Chondrocyte (in vitro differentiated cells): Measurements from ENCODE around the gene PGP. TPM values are rescaled to one million over a fixed set of nuclear protein-coding genes. Genes with fewer than 3 reads are reported as not detected.

Experiments
- DNase-seq: peaks from one replicate; pipeline ENCODE4 v3.0.0; 2021; ENCODE audit warnings: mixed read lengths, low spot score
- H3K27ac Mint-ChIP-seq: one replicate; pipeline ENCODE4 v1.8.0; 2021; ENCODE audit warnings: mild to moderate bottlenecking, moderate library complexity, mixed read lengths; ENCODE audit not compliant: unreplicated experiment
- H3K27me3 Mint-ChIP-seq: 2 replicates; pipeline ENCODE4 v1.8.0; 2021; ENCODE audit warnings: low read depth, mixed read lengths
- H3K36me3 Mint-ChIP-seq: 2 replicates; pipeline ENCODE4 v1.8.0; 2021; ENCODE audit warnings: low read depth, mixed read lengths
- H3K4me1 Mint-ChIP-seq: 2 replicates; pipeline ENCODE4 v1.8.0; 2021; ENCODE audit warnings: low read depth, mild to moderate bottlenecking, mixed read lengths
- H3K4me3 Mint-ChIP-seq: one replicate; pipeline ENCODE4 v1.8.0; 2021; ENCODE audit warnings: mild to moderate bottlenecking, moderate library complexity, mixed read lengths; ENCODE audit not compliant: unreplicated experiment
- H3K9me3 Mint-ChIP-seq: 2 replicates; pipeline ENCODE4 v1.8.0; 2021; ENCODE audit warnings: low read depth, mixed read lengths
- CTCF ChIP-seq: fragments of 200-600 bp; sonication (generic); IDR thresholded peaks from 2 replicates; pipeline ENCODE4 v1.5.0; 2021; ENCODE audit warnings: antibody characterized with exemption, mild to moderate bottlenecking, moderate library complexity
- total RNA-seq: library from RNA; stranded (reverse); gene quantifications from 3 replicates; pipeline ENCODE4 v1.2.1, GENCODE V29; 2021

Gene PGP
- total RNA-seq, 1 donor from 2014 or later = 15.6 TPM

- DNase-seq = no peak
- Mint-ChIP-seq H3K36me3 (peaks cover 11% of the 10 kb centered on the region), H3K27ac (no peak overlapping the region), H3K4me1 (peaks cover 11% of the 10 kb centered on the region), H3K4me3 (no peak overlapping the region), H3K9me3 (no peaks in the 10 kb centered on the region), H3K27me3 (no peaks in the 10 kb centered on the region)
- no peak for TF ChIP-seq CTCF
Measured at GRCh38 chr16:2229632-2230250, 15.1 kb upstream of the PGP start.

- peaks cover 17% of the 10 kb centered on the region for H3K4me1 Mint-ChIP-seq
- TF ChIP-seq CTCF = no peak
- no peaks in the 10 kb centered on the region for H3K27me3 Mint-ChIP-seq
- no peak overlapping the region for H3K27ac Mint-ChIP-seq
- no peak overlapping the region for H3K4me3 Mint-ChIP-seq
- H3K36me3 Mint-ChIP-seq = peaks cover 11% of the 10 kb centered on the region
- no peaks in the 10 kb centered on the region for H3K9me3 Mint-ChIP-seq
- DNase-seq = no peak
Measured at GRCh38 chr16:2229091-2229490, 14.5 kb upstream of the PGP start.

GRCh38 chr16:2228161-2228824 is 13.7 kb upstream of the PGP start:
- Mint-ChIP-seq H3K27ac (no peak overlapping the region), H3K9me3 (no peaks in the 10 kb centered on the region), H3K4me1 (peaks cover 18% of the 10 kb centered on the region), H3K27me3 (no peaks in the 10 kb centered on the region), H3K4me3 (no peak overlapping the region), H3K36me3 (peaks cover 8% of the 10 kb centered on the region)
- no peak for DNase-seq
- no peak for TF ChIP-seq CTCF

- TF ChIP-seq CTCF = no peak
- no peaks in the 10 kb centered on the region for H3K9me3 Mint-ChIP-seq
- no peak overlapping the region for H3K4me3 Mint-ChIP-seq
- no peaks in the 10 kb centered on the region for H3K27me3 Mint-ChIP-seq
- H3K4me1 Mint-ChIP-seq = peaks cover 18% of the 10 kb centered on the region
- H3K27ac Mint-ChIP-seq = peak overlapping the region; percentile 38
- H3K36me3 Mint-ChIP-seq = peaks cover 7% of the 10 kb centered on the region
- DNase-seq = no peak
Measured at GRCh38 chr16:2226918-2227317, 12.3 kb upstream of the PGP start.

GRCh38 chr16:2226245-2226793 is 11.7 kb upstream of the PGP start:
- H3K4me3 Mint-ChIP-seq = peak overlapping the region; percentile 12
- H3K36me3 Mint-ChIP-seq = peaks cover 5% of the 10 kb centered on the region
- peaks cover 18% of the 10 kb centered on the region for H3K4me1 Mint-ChIP-seq
- peak overlapping the region; percentile 5 for H3K27ac Mint-ChIP-seq
- no peaks in the 10 kb centered on the region for H3K27me3 Mint-ChIP-seq
- TF ChIP-seq CTCF = no peak
- no peaks in the 10 kb centered on the region for H3K9me3 Mint-ChIP-seq
- no peak for DNase-seq
